HG02885 (cell line): ENCODE measurements around the gene PRR9.
"Not testable (repeated sequence)": the region's sequence is repeated elsewhere in the genome, so short reads cannot be mapped to it uniquely, and the experiment has no call there.

ENCODE experiments used
- ATAC-seq: cut with Tn5 transposase; IDR thresholded peaks from one replicate; pipeline ENCODE4 v1.9.1; 2021; ENCODE audit warnings: mild to moderate bottlenecking; ENCODE audit not compliant: unreplicated experiment, poor library complexity

The PRR9 gene

DNA sequence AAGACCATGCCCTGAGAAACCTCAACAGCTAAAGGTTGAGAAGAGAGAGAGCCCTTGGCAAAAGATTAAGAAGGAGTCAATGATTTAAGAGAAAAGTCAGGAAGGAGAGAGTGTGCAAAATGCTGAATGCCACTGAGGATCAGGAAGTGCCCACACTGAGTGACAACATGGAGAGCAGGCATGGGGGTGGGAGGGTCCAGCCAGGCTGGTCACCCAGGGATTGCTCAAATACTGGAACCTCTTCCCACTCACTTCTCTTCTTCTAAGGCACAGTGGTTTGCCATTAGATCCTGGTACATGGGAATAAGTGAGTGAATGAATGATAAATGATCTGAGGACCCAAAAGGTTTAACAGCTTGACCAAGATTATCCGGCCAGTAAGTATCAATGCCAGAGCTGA is 11.1 kb downstream of the PRR9 start:
- ATAC-seq = no peak

DNA sequence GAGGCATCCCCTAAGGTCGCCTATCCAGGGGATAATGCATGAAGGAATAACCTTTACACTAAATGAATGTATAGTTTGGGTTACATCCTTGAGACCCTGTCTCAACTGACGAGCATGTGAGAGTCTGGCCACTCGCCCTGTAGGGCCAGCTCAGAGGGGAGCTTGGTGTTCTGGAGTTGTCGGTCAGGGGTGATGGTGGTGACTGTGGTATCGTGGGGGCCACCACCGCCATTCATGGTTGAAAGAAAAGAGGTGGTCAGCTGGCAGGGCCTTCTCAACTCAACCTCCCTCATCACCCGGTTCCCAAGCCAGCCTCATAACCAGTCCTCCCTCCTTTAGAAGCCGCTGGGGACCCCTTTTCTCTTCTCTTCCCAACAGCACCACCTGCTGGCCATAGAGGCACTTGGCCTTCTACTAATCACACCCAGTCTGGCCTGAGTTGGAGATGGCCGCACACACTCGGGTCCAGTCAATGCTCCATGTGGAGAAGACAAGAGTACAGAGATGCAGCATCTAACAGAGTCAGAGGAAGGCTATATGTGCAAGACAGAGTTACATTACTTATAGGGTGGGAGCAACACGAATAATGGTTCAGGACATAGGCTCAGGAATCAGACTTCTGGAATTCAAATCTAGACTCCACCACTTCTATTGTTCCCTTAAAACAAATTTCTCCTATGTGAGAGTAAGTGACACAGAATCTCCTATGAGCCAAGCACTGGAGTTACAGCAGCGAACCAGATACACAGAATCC is 11.9 kb downstream of the PRR9 start:
- not testable (repeated sequence) for ATAC-seq

DNA sequence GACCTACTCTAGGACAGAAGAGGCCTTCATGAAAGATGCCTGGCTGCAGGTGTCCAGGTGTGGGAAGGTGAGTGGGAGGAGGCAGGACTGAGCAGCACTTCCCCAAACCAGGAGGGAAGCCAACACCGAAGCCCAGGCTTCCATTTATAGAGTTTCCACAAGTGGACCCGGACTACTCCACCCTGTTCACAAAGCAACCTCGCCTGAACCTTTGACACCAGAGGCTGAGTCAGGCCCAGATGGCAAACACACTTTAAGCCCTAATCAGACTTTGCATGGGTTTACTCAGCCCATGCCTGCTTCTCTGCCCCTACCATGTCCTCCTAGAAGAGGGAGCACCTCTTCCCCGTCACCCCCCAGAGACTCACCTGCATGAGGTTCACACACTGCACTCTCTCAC is 14.0 kb downstream of the PRR9 start:
- ATAC-seq = no peak

- ATAC-seq = no peak
These were observed 14.4 kb downstream of the PRR9 start for GRCh38 chr1:153231785-153232184.

- ATAC-seq = no peak
These were observed 15.2 kb downstream of the PRR9 start for GRCh38 chr1:153232553-153232952.

DNA sequence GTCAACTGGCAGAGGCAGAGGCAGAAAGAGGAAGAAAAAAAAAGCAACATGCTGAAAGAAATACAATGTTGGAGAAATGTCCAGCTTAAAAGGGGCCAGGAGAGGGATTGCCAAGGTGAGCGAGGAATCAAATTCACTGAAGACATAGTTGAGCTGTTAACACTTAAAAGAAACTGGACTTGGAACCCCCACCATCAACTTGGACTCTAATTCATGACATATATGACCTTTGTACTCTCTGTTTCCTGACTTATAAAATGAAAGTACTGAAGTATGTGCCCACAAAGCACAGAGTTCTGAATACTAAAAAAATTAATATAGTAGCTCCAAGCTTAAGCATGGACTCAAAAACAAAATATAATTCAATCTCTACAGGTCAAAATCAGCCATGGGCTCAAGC is 16.1 kb downstream of the PRR9 start:
- no peak for ATAC-seq

DNA sequence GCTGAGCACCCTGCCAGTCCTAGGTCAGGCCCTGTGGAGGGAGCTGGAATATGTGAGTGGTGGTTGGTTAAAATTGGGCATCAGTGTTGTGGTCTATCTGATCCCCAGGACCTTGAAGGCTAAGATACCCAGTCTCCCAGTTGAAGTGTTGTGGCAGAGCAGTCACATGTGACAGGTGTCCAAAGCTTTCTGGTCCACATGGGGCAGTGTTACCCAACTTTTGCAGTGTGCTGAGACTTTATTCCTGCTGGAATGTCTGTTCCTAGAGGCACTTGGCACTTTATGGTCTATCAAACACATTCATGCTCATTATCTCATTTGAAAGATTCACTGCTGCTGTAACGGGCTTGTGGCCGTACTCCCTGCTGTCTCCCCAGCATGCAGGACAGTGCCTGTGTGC is 21.1 kb downstream of the PRR9 start:
- no peak for ATAC-seq

GRCh38 chr1:153242160-153242559 is 24.8 kb downstream of the PRR9 start:
- ATAC-seq = no peak

- no peak for ATAC-seq
These were observed 28.1 kb downstream of the PRR9 start for GRCh38 chr1:153245466-153245865.

DNA sequence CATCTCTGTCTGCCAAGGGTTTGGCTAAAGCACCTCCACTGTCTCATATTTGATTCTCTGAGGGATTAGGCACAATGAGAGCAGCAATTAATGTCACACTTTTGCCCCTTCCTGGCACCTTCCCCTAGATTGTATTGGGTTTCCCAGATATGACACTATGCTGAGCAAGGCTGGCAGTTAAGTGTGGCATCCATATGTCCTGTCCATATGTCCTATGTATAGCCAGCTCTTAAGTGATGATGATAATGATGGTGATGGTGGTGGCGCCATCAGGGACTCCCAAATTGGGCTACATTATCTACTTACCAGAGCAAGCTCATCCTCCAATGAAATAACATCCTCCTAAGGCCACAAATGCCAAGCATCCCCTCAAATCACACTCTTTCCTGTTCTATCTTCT is 28.6 kb downstream of the PRR9 start:
- no peak for ATAC-seq

- no peak for ATAC-seq
These were observed 29.4 kb downstream of the PRR9 start for GRCh38 chr1:153246825-153247224.

DNA sequence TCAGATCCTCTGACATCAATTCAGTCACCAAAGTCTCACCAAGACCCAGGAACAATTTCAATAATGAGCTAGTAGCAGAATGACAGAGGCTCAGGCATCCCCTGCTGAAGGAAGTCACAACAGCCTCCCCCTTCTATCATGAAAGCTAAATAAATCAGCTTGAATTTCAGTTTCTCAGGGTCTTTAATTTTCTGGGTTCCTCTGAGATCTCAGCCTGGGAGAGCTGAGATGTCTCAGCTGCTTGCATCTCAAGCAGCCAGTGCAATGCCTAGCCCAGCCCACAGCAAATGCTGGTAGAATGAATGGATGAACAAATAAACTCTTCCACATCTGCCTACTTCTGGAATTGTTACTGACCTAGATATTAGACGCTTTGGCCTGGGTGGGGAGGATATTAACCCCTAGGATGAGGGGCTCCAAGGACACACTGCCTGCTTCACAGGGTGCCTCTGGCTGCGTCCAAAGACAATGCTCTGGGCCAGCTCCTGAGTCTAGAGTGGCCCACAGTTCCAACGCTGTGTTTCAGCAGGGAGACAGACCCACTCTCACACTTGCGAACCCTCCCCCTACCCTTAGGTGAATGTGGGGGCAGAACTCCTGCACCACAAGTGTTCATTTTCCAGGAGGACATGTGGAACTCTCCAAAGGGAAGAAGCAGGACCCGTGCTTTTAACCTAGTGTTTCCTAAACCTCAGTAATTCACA is 30.9 kb downstream of the PRR9 start:
- ATAC-seq = no peak

DNA sequence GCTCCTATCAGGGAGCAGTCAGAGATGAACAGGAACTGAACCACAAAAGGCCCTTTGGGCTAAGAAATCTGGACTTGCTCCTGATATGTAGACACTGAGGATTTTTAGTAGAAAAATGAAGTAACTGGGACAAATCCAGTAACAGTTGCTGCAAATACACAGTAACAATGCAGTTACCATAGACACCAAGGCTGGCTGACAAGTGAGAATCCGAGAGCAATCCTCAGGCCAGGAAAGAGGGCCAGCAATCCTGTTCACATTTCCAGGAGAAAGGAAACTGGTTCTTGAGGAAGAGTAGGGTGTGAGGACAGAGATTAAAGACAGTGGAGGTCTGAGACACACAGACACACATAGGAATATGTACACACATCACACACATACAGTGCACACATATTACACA is 32.8 kb downstream of the PRR9 start:
- no peak for ATAC-seq

GRCh38 chr1:153251087-153251486 is 33.7 kb downstream of the PRR9 start:
- ATAC-seq = no peak

- no peak for ATAC-seq
These were observed 34.2 kb downstream of the PRR9 start for GRCh38 chr1:153251562-153251961.

GRCh38 chr1:153251988-153252387 is 34.6 kb downstream of the PRR9 start:
- ATAC-seq = no peak

- no peak for ATAC-seq
These were observed 35.7 kb downstream of the PRR9 start for GRCh38 chr1:153253076-153253475.

DNA sequence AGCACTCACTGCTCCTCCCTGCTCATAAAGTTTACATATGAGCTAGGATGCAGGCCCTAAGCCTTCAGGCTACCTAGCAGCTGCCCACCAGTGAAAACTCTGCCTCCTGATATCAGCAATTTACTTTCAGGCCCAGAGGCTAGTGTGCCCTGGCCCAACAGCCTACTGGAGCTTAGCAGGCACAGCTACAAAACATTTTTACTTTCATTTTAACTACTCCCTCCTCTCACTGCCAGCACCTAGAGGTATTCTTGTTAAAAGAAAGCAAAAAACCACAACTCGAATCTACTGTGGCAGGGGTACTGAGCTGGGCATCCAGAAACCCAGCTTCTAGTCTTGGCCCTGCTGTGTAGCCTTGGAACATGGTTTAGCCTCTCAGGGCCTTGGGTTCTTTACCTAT is 36.3 kb downstream of the PRR9 start:
- ATAC-seq = no peak

GRCh38 chr1:153259387-153259786 is 42.0 kb downstream of the PRR9 start, which contains the start of gene LORICRIN:
TSS of gene LORICRIN (plus strand) at chr1:153259687. CDS start at chr1:153260950, 1,263 bp downstream.
- ATAC-seq = no peak

DNA sequence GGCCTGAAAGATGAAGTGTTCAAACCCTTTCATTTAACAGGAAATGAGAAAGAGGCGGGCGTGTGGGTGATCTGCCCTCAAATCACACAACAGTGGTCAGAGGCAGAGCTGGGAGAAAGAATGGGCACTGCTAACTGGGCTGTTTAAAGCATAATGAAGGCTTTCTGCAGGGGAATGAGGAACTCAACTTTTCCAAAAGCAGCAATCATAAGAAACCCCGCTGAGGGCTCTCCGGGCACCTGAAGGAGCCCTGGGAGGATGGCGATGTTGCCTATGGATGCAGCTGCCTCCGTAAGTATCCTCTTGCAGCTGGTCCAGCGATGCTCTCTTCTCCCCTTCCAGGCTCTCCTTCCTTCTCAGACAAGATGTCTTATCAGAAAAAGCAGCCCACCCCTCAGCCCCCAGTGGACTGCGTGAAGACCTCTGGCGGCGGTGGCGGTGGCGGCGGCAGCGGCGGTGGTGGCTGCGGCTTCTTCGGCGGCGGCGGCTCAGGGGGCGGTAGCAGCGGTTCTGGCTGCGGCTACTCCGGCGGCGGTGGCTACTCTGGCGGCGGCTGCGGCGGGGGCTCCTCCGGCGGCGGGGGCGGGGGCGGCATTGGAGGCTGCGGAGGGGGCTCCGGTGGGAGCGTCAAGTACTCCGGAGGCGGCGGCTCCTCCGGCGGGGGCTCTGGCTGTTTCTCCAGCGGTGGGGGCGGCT is 43.3 kb downstream of the PRR9 start:
- no peak for ATAC-seq
